Activated naive CD4-positive, alpha-beta T cell treated with anti-CD3 and anti-CD28 coated beads for 36 hours (primary cell): ENCODE data around the gene ACOT7. TPM values are rescaled to one million over a fixed set of nuclear protein-coding genes. Genes with fewer than 3 reads are reported as not detected.
"Not testable (repeated sequence)": the region's sequence is repeated elsewhere in the genome, so short reads cannot be mapped to it uniquely, and the experiment has no call there.

Experiments used
- CTCF ChIA-PET: fragments of 350-600 bp; sonication (Branson Sonifier 250); formaldehyde crosslinking; loops from one replicate; lab custom pipeline; 2021; ENCODE audit warnings: antibody characterized with exemption; lab: Charles Lee
- DNase-seq: peaks from one replicate; pipeline ENCODE4 v3.0.0-alpha.2; 2020
- H3K27ac Mint-ChIP-seq: one replicate; pipeline ENCODE4 v1.8.0; 2021; ENCODE audit warnings: mild to moderate bottlenecking, mixed read lengths
- H3K27me3 Mint-ChIP-seq: one replicate; pipeline ENCODE4 v1.8.0; 2021; ENCODE audit warnings: low read depth, mixed read lengths
- H3K36me3 Mint-ChIP-seq: one replicate; pipeline ENCODE4 v1.8.0; 2021; ENCODE audit warnings: low read depth, mixed read lengths
- H3K4me1 Mint-ChIP-seq: one replicate; pipeline ENCODE4 v1.8.0; 2021; ENCODE audit warnings: low read depth, mixed read lengths
- H3K4me3 Mint-ChIP-seq: one replicate; pipeline ENCODE4 v1.8.0; 2021; ENCODE audit warnings: mild to moderate bottlenecking, moderate library complexity, mixed read lengths
- H3K9me3 Mint-ChIP-seq: one replicate; pipeline ENCODE4 v1.8.0; 2021; ENCODE audit warnings: mixed read lengths
- intact Hi-C: fragments of 100-400 bp; cut with micrococcal nuclease; formaldehyde crosslinking; loops from one replicate; pipeline ENCODE4 v1.15.1; 2023
- total RNA-seq, 2 experiments: library from RNA; stranded (reverse); gene quantifications; one replicate each; pipeline ENCODE4 v1.2.3, GENCODE V29; 2021

Gene ACOT7
- total RNA-seq, 2 experiments from 2014 or later = 74.2 to 77.6 TPM

GRCh38 chr1:6365047-6365446 lies 28.5 kb downstream of the ACOT7 start:
- H3K9me3 Mint-ChIP-seq = no peaks in the 10 kb centered on the region
- CTCF ChIA-PET = no interaction called here

DNA sequence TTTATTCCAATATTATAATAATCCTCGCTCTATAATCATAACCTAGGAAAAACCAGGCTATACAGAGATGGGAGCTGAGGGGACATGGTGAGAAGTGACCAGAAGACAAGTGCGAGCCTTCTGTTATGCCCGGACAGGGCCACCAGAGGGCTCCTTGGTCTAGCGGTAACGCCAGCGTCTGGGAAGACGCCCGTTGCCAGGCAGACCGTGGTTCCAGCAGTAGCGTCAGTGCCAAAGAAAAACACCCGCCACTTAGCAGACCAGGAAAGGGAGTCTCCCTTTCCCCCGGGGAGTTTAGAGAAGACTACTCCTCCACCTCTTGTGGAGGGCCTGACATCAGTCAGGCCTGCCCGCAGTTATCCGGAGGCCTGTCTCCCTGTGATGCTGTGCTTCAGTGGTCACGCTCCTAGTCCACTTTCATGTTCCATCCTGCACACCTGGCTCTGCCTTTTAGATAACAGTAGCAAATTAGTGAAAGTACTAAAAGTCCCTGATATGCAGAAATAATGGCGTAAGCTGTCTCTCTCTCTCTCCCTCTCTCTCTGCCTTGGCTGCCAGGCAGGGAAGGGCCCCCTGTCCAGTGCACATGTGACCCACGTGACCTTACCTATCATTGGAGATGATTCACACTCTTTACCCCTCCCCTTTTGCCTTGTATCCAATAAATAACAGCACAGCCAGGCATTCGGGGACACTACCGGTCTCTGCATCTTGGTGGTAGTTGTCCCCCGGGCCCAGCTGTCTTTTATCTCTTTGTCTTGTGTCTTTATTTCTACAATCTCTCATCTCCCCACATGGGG lies 30.3 kb downstream of the ACOT7 start:
- CTCF ChIA-PET = interaction anchor here (0.6 to 5.2 kb wide), 14 partner anchors 14 to 126 kb away, joined by 3 to 31 read pairs (median 4); partner anchors contain the start of gene ACOT7
- DNase-seq = peak; percentile 67
- not testable (repeated sequence) for H3K36me3 Mint-ChIP-seq, H3K4me3 Mint-ChIP-seq, H3K27ac Mint-ChIP-seq, H3K9me3 Mint-ChIP-seq, H3K27me3 Mint-ChIP-seq
- peaks cover 51% of the 10 kb centered on the region for H3K4me1 Mint-ChIP-seq
- intact Hi-C loops = loop anchor here (1.0 kb wide), 1 partner anchor 41 kb away; no protein-coding TSS in a partner anchor

More at GRCh38 chr1:6365047-6365446, 28.5 kb downstream of the ACOT7 start:
- DNase-seq = peak; percentile 68
- intact Hi-C loops = loop anchor here (1.0 kb wide), 1 partner anchor 28 kb away; the partner anchor contains the start of gene ACOT7
- Mint-ChIP-seq H3K36me3 (peaks cover 4% of the 10 kb centered on the region), H3K27me3 (no peaks in the 10 kb centered on the region), H3K4me1 (peaks cover 33% of the 10 kb centered on the region), H3K27ac (peak overlapping the region; percentile 44), H3K4me3 (no peak overlapping the region)

DNA sequence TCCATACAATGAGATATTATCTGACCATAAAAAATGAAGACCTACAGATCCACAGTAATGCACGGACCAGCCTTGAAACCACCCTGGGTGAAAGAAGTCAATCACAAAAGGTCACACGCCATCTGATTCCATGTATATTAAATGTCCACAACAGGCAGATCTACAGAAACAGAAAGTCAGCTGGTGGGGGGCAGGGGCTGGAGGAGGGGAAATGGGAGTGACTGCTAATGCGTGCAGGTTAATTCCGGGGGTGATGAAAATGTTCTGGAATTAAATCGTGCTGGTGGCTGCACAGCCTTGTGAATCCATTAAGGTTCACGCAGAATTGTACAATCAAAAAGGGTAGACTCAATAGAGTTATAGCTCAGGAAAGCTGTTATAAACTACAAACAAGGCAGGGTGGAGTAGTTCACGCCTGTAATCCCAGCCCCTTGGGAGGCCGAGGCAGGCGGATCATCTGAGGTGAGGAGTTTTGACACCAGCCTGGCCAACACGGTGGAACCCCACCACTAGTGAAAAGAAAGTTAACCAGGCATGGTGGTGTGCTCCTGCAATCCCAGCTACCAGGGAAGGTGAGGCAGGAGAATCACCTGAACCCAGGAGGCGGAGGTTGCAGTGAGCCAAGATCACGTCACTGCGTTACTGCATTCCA lies 32.3 kb downstream of the ACOT7 start:
- H3K4me3 Mint-ChIP-seq = no peak overlapping the region
- H3K9me3 Mint-ChIP-seq = no peaks in the 10 kb centered on the region
- H3K36me3 Mint-ChIP-seq = no peaks in the 10 kb centered on the region
- peaks cover 55% of the 10 kb centered on the region for H3K4me1 Mint-ChIP-seq
- intact Hi-C loops = no loop called here
- no peaks in the 10 kb centered on the region for H3K27me3 Mint-ChIP-seq
- no peak for DNase-seq
- H3K27ac Mint-ChIP-seq = no peak overlapping the region
- CTCF ChIA-PET = interaction anchor here (0.7 to 5.2 kb wide), 6 partner anchors 13 to 129 kb away, joined by 3 to 31 read pairs (median 10); partner anchors contain the start of gene ACOT7

DNA sequence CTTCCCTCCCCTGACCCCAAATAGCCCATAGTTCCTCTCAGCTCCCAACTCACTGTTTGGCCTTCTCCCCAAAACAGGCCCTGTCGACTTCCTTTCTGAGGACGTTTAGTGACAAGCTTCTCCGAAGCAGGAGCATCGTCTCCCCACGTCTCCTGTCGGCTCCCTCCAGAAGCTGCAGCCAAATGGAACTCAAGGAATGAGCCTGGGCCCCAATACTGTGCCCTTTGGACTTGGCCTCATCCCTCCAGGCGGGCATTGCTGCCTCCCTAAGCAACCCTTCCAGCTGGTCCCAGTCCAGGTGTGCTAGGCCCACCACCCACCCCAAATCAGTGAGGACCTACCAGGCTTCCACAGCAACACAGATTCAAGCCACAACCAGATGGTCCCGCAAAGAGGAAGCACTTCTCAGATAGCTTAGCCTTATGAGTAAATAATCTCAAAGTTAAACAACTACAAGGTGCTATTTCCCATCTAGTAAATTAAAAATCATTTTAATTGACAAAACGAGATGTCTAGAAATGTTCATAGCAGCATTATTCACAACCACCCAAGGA lies 33.0 kb downstream of the ACOT7 start:
- H3K4me3 Mint-ChIP-seq = no peak overlapping the region
- H3K36me3 Mint-ChIP-seq = no peaks in the 10 kb centered on the region
- peaks cover 51% of the 10 kb centered on the region for H3K4me1 Mint-ChIP-seq
- intact Hi-C loops = no loop called here
- H3K27ac Mint-ChIP-seq = no peak overlapping the region
- no peaks in the 10 kb centered on the region for H3K9me3 Mint-ChIP-seq
- no peaks in the 10 kb centered on the region for H3K27me3 Mint-ChIP-seq
- CTCF ChIA-PET = interaction anchor here (1.3 to 5.2 kb wide), 5 partner anchors 12 to 78 kb away, joined by 3 to 31 read pairs (median 17); partner anchors contain the start of gene ACOT7
- DNase-seq = no peak

DNA sequence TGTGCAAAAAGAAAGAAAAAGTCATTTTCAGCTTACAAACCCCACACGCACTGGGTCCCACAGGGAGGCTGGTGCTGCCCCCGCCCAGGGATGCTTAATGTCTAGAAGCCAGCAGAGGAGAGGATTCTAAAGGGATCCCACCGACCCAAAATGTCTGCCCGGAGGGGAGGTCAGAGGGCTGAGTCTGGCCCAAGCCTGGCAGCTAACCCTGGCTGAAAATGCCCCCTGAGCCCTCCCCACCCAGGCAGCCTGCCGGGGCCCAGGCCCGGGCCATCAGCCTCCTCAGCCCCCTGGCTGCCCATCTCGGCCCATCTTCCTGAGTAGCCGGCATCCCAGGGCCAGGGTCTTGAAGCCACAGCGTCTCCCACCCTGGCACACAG lies 33.5 kb downstream of the ACOT7 start:
- no peaks in the 10 kb centered on the region for H3K36me3 Mint-ChIP-seq
- no peak overlapping the region for H3K27ac Mint-ChIP-seq
- no peak overlapping the region for H3K4me3 Mint-ChIP-seq
- intact Hi-C loops = no loop called here
- CTCF ChIA-PET = interaction anchor here (1.3 to 5.2 kb wide), 4 partner anchors 32 to 78 kb away, joined by 3 to 31 read pairs (median 12); partner anchors contain the start of gene ACOT7
- peaks cover 46% of the 10 kb centered on the region for H3K4me1 Mint-ChIP-seq
- no peaks in the 10 kb centered on the region for H3K9me3 Mint-ChIP-seq
- H3K27me3 Mint-ChIP-seq = no peaks in the 10 kb centered on the region
- no peak for DNase-seq

DNA sequence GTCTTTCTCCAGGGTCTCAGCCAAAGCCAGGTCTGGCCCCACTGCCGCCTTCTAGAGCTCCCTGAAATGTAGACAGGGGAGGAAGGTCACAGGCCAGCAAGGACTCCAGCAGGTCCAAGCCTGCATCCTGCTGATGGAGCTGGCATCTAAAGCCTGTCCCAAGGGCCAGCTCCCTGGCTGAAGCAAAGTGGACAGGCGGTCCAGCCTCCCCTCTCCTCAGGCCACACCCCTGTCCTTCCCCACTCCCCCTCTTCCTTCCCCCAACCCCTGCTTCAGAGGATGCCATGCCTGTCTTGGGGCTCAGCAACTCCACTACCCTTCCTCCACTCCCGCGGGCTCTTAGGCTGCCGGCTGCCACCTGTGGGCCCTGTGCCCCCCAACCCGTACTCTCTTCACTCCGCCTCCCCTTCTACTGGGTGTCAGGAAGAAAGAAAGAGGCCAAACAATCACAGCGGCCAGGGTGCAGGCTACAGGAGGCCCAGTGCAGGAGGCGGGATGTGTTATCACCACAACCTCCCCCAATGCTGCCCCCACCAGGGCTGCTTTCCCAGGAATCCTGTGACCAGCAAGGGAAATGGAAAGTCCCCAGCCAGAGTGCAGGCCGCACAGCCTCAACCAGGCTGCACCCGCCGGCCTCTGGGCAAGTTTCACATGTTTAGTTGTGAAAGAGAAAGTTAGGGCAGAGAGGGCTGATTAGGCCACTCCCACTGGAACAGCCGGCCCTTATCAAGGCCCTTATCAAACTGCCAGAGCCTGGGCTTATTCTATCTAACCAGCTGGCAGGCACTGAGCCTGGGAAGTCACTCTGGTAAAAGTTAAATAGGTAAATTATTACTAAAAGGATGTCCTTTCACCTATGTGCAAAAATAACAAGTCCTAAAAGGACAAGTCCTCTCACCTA lies 34.1 kb downstream of the ACOT7 start:
- H3K4me1 Mint-ChIP-seq = peaks cover 42% of the 10 kb centered on the region
- H3K27ac Mint-ChIP-seq = peak overlapping the region; percentile 72
- peak; percentile 59 for DNase-seq
- H3K27me3 Mint-ChIP-seq = no peaks in the 10 kb centered on the region
- no peaks in the 10 kb centered on the region for H3K9me3 Mint-ChIP-seq
- intact Hi-C loops = no loop called here
- CTCF ChIA-PET = interaction anchor here (0.9 to 5.2 kb wide), 7 partner anchors 15 to 79 kb away, joined by 3 to 31 read pairs (median 3); partner anchors contain the start of gene ACOT7
- H3K36me3 Mint-ChIP-seq = no peaks in the 10 kb centered on the region
- peak overlapping the region; percentile 39 for H3K4me3 Mint-ChIP-seq

- CTCF ChIA-PET = interaction anchor here (0.8 to 1.2 kb wide), 4 partner anchors 14 to 79 kb away, joined by 3 to 4 read pairs (median 3); no protein-coding TSS in a partner anchor
- no peaks in the 10 kb centered on the region for H3K9me3 Mint-ChIP-seq
- intact Hi-C loops = no loop called here
- H3K27me3 Mint-ChIP-seq = no peaks in the 10 kb centered on the region
- peak; percentile 64 for DNase-seq
- no peaks in the 10 kb centered on the region for H3K36me3 Mint-ChIP-seq
- no peak overlapping the region for H3K4me3 Mint-ChIP-seq
- H3K27ac Mint-ChIP-seq = peak overlapping the region; percentile 82
- H3K4me1 Mint-ChIP-seq = peaks cover 35% of the 10 kb centered on the region
Measured at GRCh38 chr1:6358757-6359201, 34.8 kb downstream of the ACOT7 start.

DNA sequence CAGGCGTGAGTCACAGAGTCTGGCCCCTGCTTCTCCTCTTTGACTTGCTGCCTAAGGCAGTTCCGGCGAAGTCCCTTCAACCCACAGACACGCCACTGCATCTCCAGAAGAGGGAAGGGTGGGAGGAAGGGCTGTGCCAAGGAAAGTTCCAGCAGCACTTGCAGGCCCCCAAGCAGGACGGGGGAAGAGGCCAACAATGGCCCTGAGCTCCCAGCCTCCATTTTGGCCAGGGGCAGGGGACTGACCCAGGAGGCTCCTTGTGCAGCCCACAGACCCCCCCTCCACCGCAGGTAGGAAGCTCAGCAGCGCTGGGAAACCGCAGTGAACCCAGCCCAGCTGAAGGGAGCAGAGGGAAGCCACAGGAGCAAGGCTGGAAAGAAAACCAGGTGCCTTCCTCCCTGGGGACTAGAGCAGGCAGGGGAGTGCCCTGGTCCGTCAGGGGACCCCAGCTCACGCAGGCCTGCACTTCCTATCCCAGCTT lies 35.4 kb downstream of the ACOT7 start:
- Mint-ChIP-seq H3K36me3 (no peaks in the 10 kb centered on the region), H3K4me3 (no peak overlapping the region), H3K27ac (no peak overlapping the region), H3K4me1 (peaks cover 30% of the 10 kb centered on the region), H3K9me3 (no peaks in the 10 kb centered on the region), H3K27me3 (no peaks in the 10 kb centered on the region)
- CTCF ChIA-PET = interaction anchor here (0.8 to 1.9 kb wide), 5 partner anchors 10 to 80 kb away, joined by 3 to 5 read pairs (median 3); no protein-coding TSS in a partner anchor
- DNase-seq = no peak
- intact Hi-C loops = no loop called here

DNA sequence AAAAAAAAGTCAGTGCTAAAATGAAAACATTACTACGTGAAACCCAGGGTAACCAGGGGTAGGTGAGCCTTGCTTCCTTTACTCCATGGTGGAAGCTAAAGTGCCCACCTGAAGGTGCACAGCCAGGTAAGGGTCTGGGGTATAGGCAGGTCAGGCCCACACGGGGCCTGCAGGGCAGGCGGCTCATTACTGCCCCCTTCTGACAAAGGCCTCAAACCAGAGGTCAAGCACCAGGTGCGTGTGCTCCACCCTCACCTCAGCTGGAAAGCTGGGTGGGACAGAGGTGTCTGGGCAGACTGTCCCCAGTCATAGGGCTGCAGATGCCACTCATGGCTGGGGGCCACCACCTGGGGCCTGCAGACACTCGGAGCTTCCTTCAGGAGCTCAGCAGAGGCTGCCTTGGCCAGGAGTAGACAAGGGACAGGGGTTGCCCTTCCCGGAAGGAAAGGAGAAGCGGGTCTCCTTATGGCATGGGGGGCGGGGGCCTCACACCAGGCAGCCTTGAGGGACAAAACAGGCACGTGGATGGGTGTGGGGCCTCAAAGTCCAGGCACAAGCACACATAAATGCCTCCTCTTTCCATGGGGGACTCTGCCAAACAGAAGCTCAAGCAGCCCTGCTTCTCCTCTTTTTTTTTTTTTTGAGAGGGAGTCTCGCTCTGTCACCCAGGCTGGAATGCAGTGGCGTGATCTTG lies 36.2 kb downstream of the ACOT7 start:
- intact Hi-C loops = no loop called here

GRCh38 chr1:6355621-6356020 lies 37.9 kb downstream of the ACOT7 start:
- Mint-ChIP-seq H3K4me3 (no peak overlapping the region), H3K4me1 (peaks cover 26% of the 10 kb centered on the region), H3K27ac (no peak overlapping the region), H3K9me3 (no peaks in the 10 kb centered on the region), H3K27me3 (no peaks in the 10 kb centered on the region), H3K36me3 (no peaks in the 10 kb centered on the region)
- no peak for DNase-seq
- intact Hi-C loops = no loop called here
- CTCF ChIA-PET = interaction anchor here (0.5 to 1.4 kb wide), 2 partner anchors 25 to 109 kb away, joined by 4 to 5 read pairs; no protein-coding TSS in a partner anchor

More for the DNA sequence above, 36.2 kb downstream of the ACOT7 start:
- Mint-ChIP-seq H3K9me3 (no peaks in the 10 kb centered on the region), H3K36me3 (no peaks in the 10 kb centered on the region), H3K4me1 (peaks cover 27% of the 10 kb centered on the region), H3K27ac (no peak overlapping the region), H3K27me3 (no peaks in the 10 kb centered on the region), H3K4me3 (no peak overlapping the region)
- CTCF ChIA-PET = interaction anchor here (0.6 to 1.9 kb wide), 4 partner anchors 10 to 149 kb away, joined by 3 to 5 read pairs (median 4); no protein-coding TSS in a partner anchor
- no peak for DNase-seq
